GM18502 (cell line): ENCODE results near the gene ME2.
"Not testable (repeated sequence)": the region's sequence is repeated elsewhere in the genome, so short reads cannot be mapped to it uniquely, and the experiment has no call there.

Experiments used
- ATAC-seq: cut with Tn5 transposase; IDR thresholded peaks from one replicate; pipeline ENCODE4 v1.9.1; 2021; ENCODE audit warnings: mild to moderate bottlenecking; ENCODE audit not compliant: unreplicated experiment, poor library complexity

The ME2 gene

GRCh38 chr18:50967714-50968661, 89.1 kb downstream of the ME2 start, which contains the start of gene ELAC1:
Gene ELAC1 (plus strand): TSS chr18:50968040. CDS start chr18:50974405, 6,365 bp downstream.
- peak; percentile 93 for ATAC-seq

GRCh38 chr18:50969448-50969847, 90.5 kb downstream of the ME2 start:
- ATAC-seq, result no peak

- no peak for ATAC-seq
Measured at GRCh38 chr18:50970006-50970405, 91.1 kb downstream of the ME2 start.

DNA sequence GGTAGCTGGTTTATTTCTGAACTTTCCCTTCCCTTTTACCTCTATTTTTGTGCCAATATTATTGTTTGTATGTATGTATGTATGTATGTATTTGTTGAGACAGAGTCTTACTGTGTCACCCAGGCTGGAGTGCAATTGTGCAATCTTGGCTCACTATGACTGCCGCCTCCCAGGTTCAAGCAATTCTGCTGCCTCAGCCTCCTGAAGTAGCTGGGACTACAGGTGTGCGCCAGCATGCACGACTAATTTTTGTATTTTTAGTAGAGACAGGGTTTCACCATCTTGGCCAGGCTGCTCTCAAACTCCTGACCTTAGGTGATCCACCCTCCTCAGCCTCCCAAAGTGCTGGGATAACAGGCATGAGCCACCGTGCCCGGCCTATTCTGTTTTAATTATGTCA, 93.5 kb downstream of the ME2 start:
- not testable (repeated sequence) for ATAC-seq

DNA sequence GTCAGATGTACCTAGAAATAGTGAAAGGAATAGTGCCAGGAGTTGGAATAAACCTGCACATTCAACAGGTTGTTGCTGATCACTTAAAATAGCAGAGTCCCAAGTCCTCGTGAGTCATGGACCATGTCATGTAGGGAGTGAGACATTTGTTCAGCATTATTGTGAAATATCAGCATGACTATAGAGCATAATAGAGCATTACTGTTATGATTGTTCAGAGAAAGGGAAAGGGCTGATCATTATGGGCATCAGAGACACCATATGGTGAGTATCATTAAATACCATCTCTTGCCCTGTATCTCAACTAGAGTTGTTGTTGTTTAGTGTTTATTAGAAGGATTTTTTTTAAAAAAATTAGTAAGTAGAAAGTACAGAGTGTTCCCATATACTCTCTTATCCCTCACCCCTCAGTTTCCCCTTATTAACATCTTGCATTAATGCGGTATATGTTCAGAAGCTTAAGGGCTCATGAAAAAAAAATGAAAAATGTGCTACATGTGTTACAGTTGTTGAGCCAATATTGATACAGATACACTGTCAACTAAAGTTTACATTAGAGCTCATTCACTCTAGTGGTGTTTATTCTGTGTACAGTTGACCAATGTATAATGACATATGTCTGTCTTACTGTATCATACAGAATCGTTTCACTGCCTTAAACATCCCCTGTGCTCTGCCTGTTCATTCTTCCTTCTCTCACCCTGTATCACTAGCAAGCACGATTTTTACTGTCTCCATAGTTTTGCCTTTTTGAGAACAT, 94.6 kb downstream of the ME2 start:
- no peak for ATAC-seq

DNA sequence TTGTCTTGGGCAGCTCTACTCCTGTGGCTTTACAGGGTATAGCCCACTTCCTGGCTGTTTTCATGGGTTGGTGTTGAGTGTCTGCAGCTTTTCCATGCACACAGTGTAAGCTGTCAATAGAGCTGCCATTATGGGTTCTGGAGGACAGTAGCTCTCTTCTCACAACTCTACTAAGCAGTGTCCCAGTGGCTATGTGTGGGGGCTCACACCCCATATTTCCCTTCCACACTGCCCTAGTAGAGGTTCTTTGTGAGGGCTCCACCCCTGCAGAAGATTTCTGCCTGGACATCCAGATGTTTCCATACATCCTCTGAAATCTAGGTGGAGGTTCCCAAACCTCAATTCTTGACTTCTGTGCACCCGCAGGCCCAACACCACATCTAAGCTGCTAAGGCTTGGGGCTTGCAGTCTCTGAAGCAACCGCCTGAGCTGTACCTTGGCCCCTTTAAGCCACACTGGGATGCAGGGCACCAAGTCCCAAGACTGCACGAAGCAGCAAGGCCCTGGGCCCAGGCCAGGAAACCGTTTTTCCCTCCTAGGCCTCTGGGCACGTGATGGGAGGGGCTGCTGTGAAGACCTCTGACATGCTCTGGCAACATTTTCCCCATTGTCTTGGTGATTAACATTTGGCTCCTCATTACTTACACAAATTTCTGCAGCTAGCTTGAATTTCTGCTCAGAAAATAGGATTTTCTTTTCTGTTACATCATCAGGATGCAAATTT, 98.3 kb downstream of the ME2 start:
- ATAC-seq, result no peak

GRCh38 chr18:50981381-50981780, 102.5 kb downstream of the ME2 start:
- no peak for ATAC-seq

DNA sequence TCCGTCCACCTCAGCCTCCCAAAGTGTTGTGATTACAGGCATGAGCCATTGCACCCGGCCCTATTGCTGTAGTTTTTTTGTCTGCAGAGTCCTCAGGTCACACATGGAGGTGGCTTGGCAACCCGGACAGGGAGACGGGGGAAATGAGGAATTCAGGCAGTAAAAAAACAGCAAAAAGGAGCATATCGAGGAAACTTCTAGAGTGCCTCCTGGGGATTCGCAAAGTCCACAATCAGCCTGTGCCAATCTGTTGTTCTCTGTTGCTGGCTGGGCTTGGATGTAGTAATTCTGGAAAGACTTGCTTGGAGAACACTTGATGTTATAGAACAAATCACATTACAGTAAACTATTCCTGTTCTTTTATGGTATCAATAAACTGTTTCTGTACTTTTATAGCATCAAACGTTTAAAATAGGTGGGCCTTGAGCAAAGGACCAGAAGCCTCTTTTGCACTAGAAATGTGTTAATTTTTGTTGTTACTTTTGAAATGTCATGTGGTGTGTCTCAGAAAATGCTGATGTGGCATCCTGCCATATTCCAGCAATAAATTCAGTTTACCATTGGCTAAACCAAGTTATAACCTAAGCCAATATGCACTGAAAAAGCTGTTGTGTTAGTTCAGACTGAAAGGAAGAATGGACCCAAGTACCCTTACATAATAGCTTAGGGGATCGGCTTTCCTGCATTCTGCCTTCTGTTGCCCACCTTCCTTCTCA, 103.3 kb downstream of the ME2 start:
- no peak for ATAC-seq

GRCh38 chr18:50982802-50983179, 103.9 kb downstream of the ME2 start:
- no peak for ATAC-seq

- ATAC-seq, result no peak
Measured at GRCh38 chr18:50986360-50987087, 107.6 kb downstream of the ME2 start.

DNA sequence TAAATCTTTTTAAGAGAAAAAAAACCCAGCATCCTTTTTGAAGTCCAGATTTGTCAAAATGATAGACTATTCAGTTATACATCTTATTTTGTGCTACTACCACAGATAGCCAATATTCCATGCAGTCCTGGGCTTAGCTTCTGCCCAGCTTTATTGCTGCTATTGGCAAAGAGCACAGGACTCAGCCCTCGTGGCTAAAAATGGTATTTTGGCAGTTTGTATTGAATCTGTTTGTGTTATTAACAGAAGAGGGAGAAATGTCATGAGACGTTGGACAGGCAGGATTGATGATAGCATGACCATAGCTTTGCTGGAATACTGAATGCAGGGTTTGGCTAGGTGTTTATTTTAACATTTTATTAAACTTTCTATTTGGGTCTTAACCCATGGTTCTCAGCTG, 108.3 kb downstream of the ME2 start:
- ATAC-seq, result no peak

GRCh38 chr18:50989711-50990110, 110.8 kb downstream of the ME2 start:
- no peak for ATAC-seq

- no peak for ATAC-seq
Measured at GRCh38 chr18:50992351-50992762, 113.4 kb downstream of the ME2 start.

DNA sequence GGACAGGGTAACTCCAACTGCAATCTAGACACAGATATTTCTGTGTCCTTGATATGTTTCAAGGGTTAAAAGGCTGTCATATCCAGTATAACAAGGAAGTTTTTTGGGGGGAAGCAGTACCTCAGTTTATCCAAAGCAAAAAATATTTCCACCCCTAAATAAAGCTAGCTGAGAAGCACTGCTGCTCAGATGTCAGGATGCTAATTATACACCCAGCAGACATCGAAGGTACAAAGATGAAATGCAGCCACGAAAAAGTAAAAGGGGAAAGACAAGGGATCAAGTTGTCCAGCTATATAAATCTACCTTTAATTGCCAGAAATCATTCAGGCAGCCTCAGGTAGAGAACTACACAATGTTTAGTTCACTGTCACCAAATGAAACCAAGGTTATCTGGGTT, 115.1 kb downstream of the ME2 start:
- no peak for ATAC-seq

- not testable (repeated sequence) for ATAC-seq
Measured at GRCh38 chr18:51003174-51003573, 124.3 kb downstream of the ME2 start.
